NCI-H2196 treated with DMSO at 0.1 percent for 48 hours (cell line): ENCODE results near the gene GINS1.
"Not testable (repeated sequence)": the region's sequence is repeated elsewhere in the genome, so short reads cannot be mapped to it uniquely, and the experiment has no call there.

Experiments
- DNase-seq: peaks from one replicate; lab custom pipeline; 2025; ENCODE audit not compliant: unreplicated experiment; lab: John Stamatoyannopoulos, UW

GINS1 gene

GRCh38 chr20:25473297-25473696 lies 65.8 kb downstream of the GINS1 start:
- not testable (repeated sequence) for DNase-seq

- no peak for DNase-seq
These were observed 68.9 kb downstream of the GINS1 start for GRCh38 chr20:25476106-25477013.

GRCh38 chr20:25477014-25477882 lies 69.8 kb downstream of the GINS1 start:
- DNase-seq, result no peak

- DNase-seq, result no peak
These were observed 71.6 kb downstream of the GINS1 start for GRCh38 chr20:25478889-25479568.

GRCh38 chr20:25479638-25480037 lies 72.2 kb downstream of the GINS1 start:
- no peak for DNase-seq

GRCh38 chr20:25480156-25480555 lies 72.7 kb downstream of the GINS1 start:
- DNase-seq, result no peak

GRCh38 chr20:25480797-25481196 lies 73.3 kb downstream of the GINS1 start:
- DNase-seq, result no peak

GRCh38 chr20:25481235-25481917 lies 73.9 kb downstream of the GINS1 start:
- no peak for DNase-seq

- DNase-seq, result no peak
These were observed 74.4 kb downstream of the GINS1 start for GRCh38 chr20:25481918-25482253.

- no peak for DNase-seq
These were observed 76.1 kb downstream of the GINS1 start for GRCh38 chr20:25483431-25484132.

GRCh38 chr20:25484224-25484846 lies 76.9 kb downstream of the GINS1 start:
- DNase-seq, result no peak

GRCh38 chr20:25484911-25485511 lies 77.5 kb downstream of the GINS1 start:
- DNase-seq, result no peak

- DNase-seq, result no peak
These were observed 78.4 kb downstream of the GINS1 start for GRCh38 chr20:25485872-25486271.

GRCh38 chr20:25486377-25486776 lies 78.9 kb downstream of the GINS1 start:
- DNase-seq, result no peak

- DNase-seq, result no peak
These were observed 79.8 kb downstream of the GINS1 start for GRCh38 chr20:25487306-25487705.

- no peak for DNase-seq
These were observed 80.5 kb downstream of the GINS1 start for GRCh38 chr20:25487975-25488374.

GRCh38 chr20:25489221-25489871 lies 81.9 kb downstream of the GINS1 start:
- DNase-seq, result no peak

GRCh38 chr20:25490656-25491445 lies 83.4 kb downstream of the GINS1 start:
- DNase-seq, result no peak
